Skeletal muscle satellite cell (primary cell): ENCODE results near the gene PRRX1. TPM values are rescaled to one million over a fixed set of nuclear protein-coding genes. Genes with fewer than 3 reads are reported as not detected.

Experiments used
- H3K27me3 ChIP-seq: 2 replicates; pipeline ENCODE4 v1.7.0; 2013; ENCODE audit warnings: low read length; ENCODE audit not compliant: control insufficient read depth, insufficient read depth
- H3K36me3 ChIP-seq: 2 replicates; pipeline ENCODE4 v1.7.0; 2013; ENCODE audit warnings: mild to moderate bottlenecking, control low read depth, low read length; ENCODE audit not compliant: insufficient read depth
- H3K4me1 ChIP-seq: 2 replicates; pipeline ENCODE4 v1.7.0; 2013; ENCODE audit warnings: low read length; ENCODE audit not compliant: control insufficient read depth, insufficient read depth
- H3K4me2 ChIP-seq: 2 replicates; pipeline ENCODE4 v1.7.0; 2013; ENCODE audit warnings: mild to moderate bottlenecking, low read length
- H3K4me3 ChIP-seq: 2 replicates; pipeline ENCODE4 v1.7.0; 2013; ENCODE audit warnings: low read length
- H3K9ac ChIP-seq: 2 replicates; pipeline ENCODE4 v1.7.0; 2013; ENCODE audit warnings: mild to moderate bottlenecking, low read depth, low read length, moderate library complexity
- H3K9me3 ChIP-seq: replicated peaks from 2 replicates; pipeline ENCODE4 v1.7.0; 2013; ENCODE audit warnings: mild to moderate bottlenecking, control low read depth, low read length
- total RNA-seq: library from RNA; depleted of rRNA; stranded (reverse); fragments of >200 nt; gene quantifications from 2 replicates; pipeline ENCODE4 v1.2.3, GENCODE V29; 2012; rRNA removed

PRRX1 gene
- 228 and 249 TPM in 2 replicates for total RNA-seq

DNA sequence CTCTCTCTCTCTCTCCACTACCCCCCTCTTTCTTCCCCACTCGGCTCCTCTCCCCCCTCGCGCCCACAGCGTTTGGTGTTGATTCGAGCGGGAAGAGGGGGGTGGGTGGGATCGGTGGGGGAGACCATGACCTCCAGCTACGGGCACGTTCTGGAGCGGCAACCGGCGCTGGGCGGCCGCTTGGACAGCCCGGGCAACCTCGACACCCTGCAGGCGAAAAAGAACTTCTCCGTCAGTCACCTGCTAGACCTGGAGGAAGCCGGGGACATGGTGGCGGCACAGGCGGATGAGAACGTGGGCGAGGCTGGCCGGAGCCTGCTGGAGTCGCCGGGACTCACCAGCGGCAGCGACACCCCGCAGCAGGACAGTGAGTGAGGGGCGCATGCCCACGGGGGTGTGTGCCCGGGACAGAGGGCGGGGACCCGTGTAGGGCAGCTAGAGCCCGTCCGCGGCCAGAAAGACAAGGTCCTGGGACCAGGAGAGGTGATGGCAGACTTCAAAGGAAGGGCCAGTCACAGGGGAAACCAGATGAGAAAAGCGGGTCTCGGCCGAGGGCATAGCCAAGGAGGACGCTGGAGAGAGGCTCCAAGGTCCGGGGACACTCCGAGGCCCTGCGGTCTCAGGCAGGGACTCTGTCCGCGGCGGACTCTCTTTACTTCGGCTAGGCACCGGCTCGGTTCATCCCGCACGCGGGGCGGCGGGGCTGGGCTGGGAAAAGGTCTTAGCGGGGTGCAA is at the start of gene PRRX1:
Gene PRRX1 (plus strand): TSS at position 39 of the 735 bp plus-strand sequence. CDS start 88 bp downstream, at position 127.
- Histone ChIP-seq H3K27me3 (no peaks in the 10 kb centered on the region), H3K9me3 (no peaks in the 10 kb centered on the region), H3K36me3 (peaks cover 16% of the 10 kb centered on the region), H3K9ac (peak within 1 kb of the TSS; percentile 90), H3K4me1 (peaks cover 42% of the 10 kb centered on the region), H3K4me2 (peak within 1 kb of the TSS; percentile 99), H3K4me3 (peak within 1 kb of the TSS; percentile 98)

DNA sequence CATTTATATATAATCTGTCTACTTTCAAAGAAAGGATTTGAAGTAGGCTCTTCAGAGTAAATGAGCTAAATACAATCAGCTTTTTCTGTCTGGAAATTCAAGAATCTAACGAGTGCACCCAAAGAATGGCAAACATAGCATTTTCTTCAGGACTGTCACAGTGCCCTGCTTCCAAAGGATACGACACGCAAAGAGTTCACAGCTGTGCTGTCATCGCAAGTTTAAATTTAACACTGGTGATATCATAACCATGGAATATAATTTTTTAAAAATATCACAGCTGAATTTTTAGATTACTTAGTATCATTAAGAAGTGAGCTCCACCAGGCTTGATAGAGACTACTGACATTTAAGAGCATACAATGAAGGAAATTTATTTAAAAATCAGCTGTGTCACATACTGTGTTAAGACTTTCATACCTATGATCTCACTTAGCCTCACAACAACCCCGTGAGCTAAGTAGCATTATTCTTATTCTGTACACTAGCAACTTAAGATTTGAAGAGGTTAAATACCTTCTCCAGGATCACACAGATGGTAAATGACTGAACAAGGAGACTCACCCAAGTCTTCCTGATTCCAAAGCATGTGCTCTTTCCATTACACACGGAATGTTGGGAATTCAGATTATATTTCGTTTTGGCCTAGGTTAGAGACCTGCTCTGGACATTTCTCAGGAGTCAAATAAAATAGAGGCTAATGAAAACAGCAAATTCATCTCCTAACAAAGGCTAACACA is 46.2 kb upstream of the PRRX1 start:
- H3K4me3 ChIP-seq: no peak overlapping the region
- H3K27me3 ChIP-seq: no peaks in the 10 kb centered on the region
- no peak overlapping the region for H3K4me2 ChIP-seq
- H3K9ac ChIP-seq: no peak overlapping the region
- H3K9me3 ChIP-seq: no peaks in the 10 kb centered on the region
- peaks cover 23% of the 10 kb centered on the region for H3K4me1 ChIP-seq
- H3K36me3 ChIP-seq: no peaks in the 10 kb centered on the region

DNA sequence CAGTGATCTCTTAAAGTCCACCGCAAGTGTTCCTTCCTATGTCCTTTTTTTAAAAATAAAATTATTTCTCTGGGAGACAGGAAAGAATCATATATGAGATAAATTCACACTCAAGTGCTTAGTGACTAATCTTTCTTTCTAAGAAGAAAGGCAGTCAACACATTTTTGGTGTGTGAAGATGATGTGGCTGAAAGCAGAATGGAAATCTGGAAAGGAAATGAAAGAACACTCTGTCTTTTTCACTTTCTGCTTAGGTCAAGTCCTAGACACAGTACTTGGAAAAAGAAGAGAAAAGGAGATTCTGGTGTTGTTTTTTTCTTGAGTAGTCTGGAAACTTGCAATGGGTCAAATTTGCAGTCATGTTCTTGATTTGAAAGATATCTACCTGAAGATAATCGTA is 45.5 kb upstream of the PRRX1 start:
- H3K4me1 ChIP-seq: peaks cover 27% of the 10 kb centered on the region
- H3K36me3 ChIP-seq: no peaks in the 10 kb centered on the region
- H3K9me3 ChIP-seq: no peaks in the 10 kb centered on the region
- H3K4me2 ChIP-seq: no peak overlapping the region
- no peak overlapping the region for H3K9ac ChIP-seq
- H3K4me3 ChIP-seq: no peak overlapping the region
- H3K27me3 ChIP-seq: no peaks in the 10 kb centered on the region

DNA sequence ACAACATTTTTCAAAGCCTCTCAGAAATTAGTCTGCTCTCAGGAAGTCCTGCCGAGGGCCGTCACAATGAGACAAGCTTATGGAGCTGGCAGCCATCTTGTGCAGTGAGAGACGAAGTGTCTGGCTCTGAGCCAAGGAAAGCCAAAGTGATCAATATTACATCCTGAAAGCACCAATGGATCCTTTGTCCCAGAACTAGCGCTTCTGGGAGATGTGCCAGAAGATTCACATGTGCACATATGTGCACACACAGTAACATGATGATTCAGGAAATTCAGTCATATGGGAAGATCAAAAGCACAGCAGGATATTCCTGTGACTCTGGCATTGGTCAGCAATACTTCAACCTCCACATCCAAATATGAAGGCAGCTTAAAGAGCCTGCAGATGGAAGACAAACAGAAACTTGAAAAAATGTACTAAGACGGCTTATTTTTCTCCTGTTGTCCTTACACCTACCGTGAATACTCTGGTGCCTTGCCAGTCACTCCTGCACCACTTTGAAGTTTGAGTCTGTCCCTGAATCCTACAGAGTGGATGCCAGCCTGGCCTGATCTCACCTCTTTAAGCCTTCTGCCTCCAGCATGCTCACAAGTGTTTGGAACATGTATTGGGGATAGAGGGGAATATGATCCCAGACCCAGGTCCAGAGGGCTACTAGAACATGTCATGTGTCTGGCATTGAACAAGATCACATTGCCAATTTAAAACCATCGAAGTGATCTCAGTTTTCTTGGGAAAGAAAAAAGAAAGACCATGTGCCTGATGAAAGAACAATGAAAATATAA is 44.5 kb upstream of the PRRX1 start:
- H3K9me3 ChIP-seq: peaks cover 3% of the 10 kb centered on the region
- no peaks in the 10 kb centered on the region for H3K36me3 ChIP-seq
- H3K9ac ChIP-seq: no peak overlapping the region
- H3K27me3 ChIP-seq: no peaks in the 10 kb centered on the region
- H3K4me2 ChIP-seq: peak overlapping the region; percentile 1
- peaks cover 27% of the 10 kb centered on the region for H3K4me1 ChIP-seq
- H3K4me3 ChIP-seq: no peak overlapping the region

DNA sequence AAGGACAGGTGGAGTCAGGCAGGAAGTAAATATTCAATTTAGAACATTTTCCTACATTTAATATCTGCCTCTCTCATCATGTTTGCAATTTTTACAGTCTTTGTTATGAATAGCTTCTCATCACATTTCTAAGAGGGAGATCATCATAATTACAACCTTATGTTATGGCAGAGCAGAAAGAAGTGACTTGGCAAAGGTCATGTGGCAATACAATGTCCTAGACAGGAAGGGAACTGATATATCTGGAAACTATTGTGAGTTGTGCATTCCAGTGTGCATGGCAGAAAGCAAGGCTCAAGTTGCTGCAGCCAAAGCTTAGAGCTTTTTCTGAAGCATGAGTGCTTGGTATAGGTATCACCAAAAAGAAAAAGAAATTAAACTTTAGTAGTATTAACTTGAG is 43.8 kb upstream of the PRRX1 start:
- no peaks in the 10 kb centered on the region for H3K36me3 ChIP-seq
- no peak overlapping the region for H3K4me2 ChIP-seq
- H3K4me1 ChIP-seq: peaks cover 27% of the 10 kb centered on the region
- no peak overlapping the region for H3K9ac ChIP-seq
- H3K27me3 ChIP-seq: no peaks in the 10 kb centered on the region
- peaks cover 3% of the 10 kb centered on the region for H3K9me3 ChIP-seq
- H3K4me3 ChIP-seq: no peak overlapping the region

DNA sequence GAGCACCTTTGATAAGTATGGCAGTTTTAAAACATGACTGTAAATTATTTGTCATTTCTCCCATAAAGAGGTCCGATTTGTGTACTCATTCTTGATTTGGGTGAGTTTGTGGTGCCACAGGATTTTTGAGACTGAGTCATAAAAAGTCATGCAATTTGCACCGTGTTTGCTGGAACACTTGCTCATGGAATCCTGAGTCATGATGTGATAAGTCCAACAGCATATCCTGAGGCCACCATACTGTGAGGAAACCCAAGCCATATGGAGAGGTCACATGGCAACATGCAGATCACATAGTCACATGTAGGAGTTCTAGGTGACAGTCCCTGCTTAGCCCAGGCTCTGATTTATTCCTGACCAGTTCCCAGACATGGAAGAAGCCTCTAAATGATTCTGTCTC is 40.8 kb upstream of the PRRX1 start:
- H3K4me1 ChIP-seq: peaks cover 27% of the 10 kb centered on the region
- H3K9me3 ChIP-seq: peaks cover 3% of the 10 kb centered on the region
- no peaks in the 10 kb centered on the region for H3K36me3 ChIP-seq
- H3K4me2 ChIP-seq: no peak overlapping the region
- H3K9ac ChIP-seq: no peak overlapping the region
- no peaks in the 10 kb centered on the region for H3K27me3 ChIP-seq
- H3K4me3 ChIP-seq: no peak overlapping the region

DNA sequence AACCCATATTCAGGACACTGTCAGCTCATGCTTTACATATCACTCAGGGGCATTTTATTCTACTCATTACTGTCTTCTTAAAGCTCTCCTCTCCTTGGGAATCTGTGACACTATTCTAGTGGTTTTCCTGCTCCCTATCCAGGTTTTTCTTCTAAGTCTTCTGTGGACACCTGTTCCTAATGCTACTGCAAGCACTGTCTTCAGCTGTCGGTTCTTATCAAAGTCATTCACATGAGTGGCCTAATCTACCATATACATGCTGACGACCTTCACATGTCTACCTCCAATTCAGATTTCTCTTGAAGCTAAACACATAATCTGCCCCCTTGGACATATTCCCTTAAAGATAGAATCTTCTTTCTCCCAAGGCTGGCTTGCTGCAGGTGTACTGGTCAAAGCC is 39.8 kb upstream of the PRRX1 start:
- H3K4me1 ChIP-seq: peaks cover 25% of the 10 kb centered on the region
- H3K27me3 ChIP-seq: no peaks in the 10 kb centered on the region
- no peaks in the 10 kb centered on the region for H3K36me3 ChIP-seq
- H3K9ac ChIP-seq: no peak overlapping the region
- H3K4me3 ChIP-seq: no peak overlapping the region
- H3K9me3 ChIP-seq: peaks cover 3% of the 10 kb centered on the region
- H3K4me2 ChIP-seq: no peak overlapping the region

DNA sequence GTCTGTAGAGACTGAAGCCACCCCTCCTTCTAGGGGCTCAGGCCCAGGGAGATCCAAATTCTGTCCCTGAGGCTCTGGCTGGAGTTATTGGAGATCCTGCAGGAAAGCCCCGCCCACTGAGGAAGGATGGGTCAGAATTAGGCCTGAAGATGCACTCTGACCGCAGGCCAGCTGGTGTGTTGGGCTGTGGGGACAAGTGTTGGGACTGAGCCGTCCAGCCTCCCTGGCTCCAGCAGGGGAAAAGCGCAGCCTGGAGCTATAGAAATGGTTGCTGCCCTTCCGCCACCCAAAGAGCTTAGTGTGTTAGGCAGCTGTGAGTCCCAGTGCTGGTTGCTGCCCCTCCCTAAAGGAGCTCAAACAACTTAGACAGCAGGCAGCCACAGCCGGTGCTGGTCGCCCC is 33.0 kb upstream of the PRRX1 start:
- Histone ChIP-seq H3K27me3 (no peaks in the 10 kb centered on the region), H3K4me2 (no peak overlapping the region), H3K36me3 (no peaks in the 10 kb centered on the region), H3K9ac (no peak overlapping the region), H3K4me3 (no peak overlapping the region), H3K4me1 (peaks cover 18% of the 10 kb centered on the region), H3K9me3 (no peaks in the 10 kb centered on the region)

DNA sequence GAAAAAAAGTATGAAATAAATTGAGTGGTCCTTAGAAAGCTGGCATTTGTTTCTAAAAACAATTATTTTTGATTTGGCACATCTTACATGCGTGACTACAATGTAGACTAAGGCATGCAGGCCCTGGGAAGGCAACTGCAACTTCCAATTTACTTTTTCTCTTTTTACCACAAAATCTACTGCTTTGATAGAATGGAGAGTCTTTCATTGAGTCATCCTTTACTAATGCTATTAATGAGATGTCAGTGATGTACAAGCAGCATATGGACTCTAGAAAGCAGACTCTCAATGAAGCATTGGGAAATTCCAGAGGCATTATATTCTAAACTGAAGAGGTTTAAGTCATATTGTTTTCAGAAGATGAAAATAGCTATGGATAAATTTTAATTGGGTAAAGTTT is 29.6 kb upstream of the PRRX1 start:
- H3K9ac ChIP-seq: no peak overlapping the region
- no peaks in the 10 kb centered on the region for H3K9me3 ChIP-seq
- H3K4me2 ChIP-seq: peak overlapping the region; percentile 8
- H3K36me3 ChIP-seq: no peaks in the 10 kb centered on the region
- no peak overlapping the region for H3K4me3 ChIP-seq
- H3K4me1 ChIP-seq: peaks cover 18% of the 10 kb centered on the region
- no peaks in the 10 kb centered on the region for H3K27me3 ChIP-seq

DNA sequence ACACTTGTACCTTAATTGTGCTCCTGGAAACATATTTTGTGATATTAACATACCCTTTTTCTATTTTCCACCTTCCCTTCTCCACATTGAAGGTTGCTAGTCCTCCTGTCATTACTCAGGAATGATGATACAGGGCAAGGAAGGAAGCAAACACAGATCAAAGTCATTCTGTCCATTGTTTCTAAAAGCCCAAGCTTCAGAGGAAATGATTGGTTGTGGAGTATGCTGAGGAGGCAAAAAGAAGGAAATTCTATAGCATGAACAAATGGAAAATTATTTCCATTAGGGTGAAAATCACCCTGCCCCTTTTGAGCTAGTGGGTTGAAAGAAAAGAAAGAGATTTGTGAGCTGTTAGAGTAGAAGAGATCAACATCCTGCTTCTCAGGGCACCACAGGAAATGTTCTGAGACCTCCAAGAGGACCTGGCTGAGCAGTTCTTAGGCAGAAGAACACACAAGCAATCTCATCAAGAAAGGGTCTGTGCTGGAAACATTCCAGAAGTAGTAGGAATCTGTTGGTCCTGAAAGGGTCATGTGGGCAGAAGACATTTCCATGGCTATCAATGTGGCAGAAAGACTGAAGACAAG is 29.0 kb upstream of the PRRX1 start:
- H3K9ac ChIP-seq: peak overlapping the region; percentile 8
- peak overlapping the region; percentile 8 for H3K4me2 ChIP-seq
- no peaks in the 10 kb centered on the region for H3K27me3 ChIP-seq
- no peaks in the 10 kb centered on the region for H3K9me3 ChIP-seq
- H3K4me1 ChIP-seq: peaks cover 18% of the 10 kb centered on the region
- H3K4me3 ChIP-seq: no peak overlapping the region
- no peaks in the 10 kb centered on the region for H3K36me3 ChIP-seq

DNA sequence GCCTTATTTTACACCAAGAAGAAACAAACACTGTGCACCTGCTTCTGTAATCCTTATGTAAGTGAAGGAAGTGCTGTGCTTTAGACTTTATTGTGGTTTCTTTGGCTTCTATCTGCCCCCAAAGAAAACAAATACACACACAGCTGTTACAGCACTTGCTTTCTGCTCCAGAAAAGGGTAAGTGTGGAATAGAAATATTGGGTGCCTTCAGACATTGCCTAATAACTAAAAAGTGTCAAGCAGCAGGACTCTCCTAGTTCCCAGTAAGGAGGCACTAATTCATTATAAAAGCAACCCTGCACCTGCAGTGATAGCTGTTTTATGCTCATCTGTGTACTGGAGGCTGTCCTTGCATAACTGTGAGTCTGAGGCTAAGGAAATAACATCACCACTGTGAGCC is 23.4 kb upstream of the PRRX1 start:
- H3K4me3 ChIP-seq: no peak overlapping the region
- no peak overlapping the region for H3K9ac ChIP-seq
- H3K4me1 ChIP-seq: no peaks in the 10 kb centered on the region
- H3K9me3 ChIP-seq: no peaks in the 10 kb centered on the region
- H3K36me3 ChIP-seq: no peaks in the 10 kb centered on the region
- H3K27me3 ChIP-seq: no peaks in the 10 kb centered on the region
- H3K4me2 ChIP-seq: no peak overlapping the region
